Measurements from ENCODE around the gene METRN. TPM values are rescaled to one million over a fixed set of nuclear protein-coding genes. Genes with fewer than 3 reads are reported as not detected.

METRN gene
- 132 and 150 TPM in 2 replicates for total RNA-seq

GRCh38 chr16:714558-715476, at the start of gene METRN:
Gene METRN, plus strand, starts transcription at chr16:715118. Its CDS starts 172 bp downstream, at chr16:715290.

GRCh38 chr16:667780-668518, 47.0 kb upstream of the METRN start, which contains the start of gene RHOT2:
Gene RHOT2, plus strand, starts transcription at chr16:668132. Its CDS starts 68 bp downstream, at chr16:668200.

GRCh38 chr16:674968-675883, 39.7 kb upstream of the METRN start, which contains the start of gene RHBDL1:
Gene RHBDL1, plus strand, starts transcription at chr16:675671. Its CDS starts 120 bp downstream, at chr16:675791.

GRCh38 chr16:679814-680624, 34.9 kb upstream of the METRN start, which contains the start of gene STUB1:
Gene STUB1, plus strand, starts transcription at chr16:680410. Its CDS starts 116 bp downstream, at chr16:680526.

GRCh38 chr16:684071-684794, 30.7 kb upstream of the METRN start, which contains the start of gene JMJD8:
Gene JMJD8, minus strand, starts transcription at chr16:684334. Its CDS starts 15 bp downstream, at chr16:684319.

GRCh38 chr16:705431-706188, 9.3 kb upstream of the METRN start, which contains the start of gene FBXL16:
Gene FBXL16, minus strand, starts transcription at chr16:705801. Its CDS starts 8,396 bp downstream, at chr16:697405.

GRCh38 chr16:720990-721764, 6.3 kb downstream of the METRN start, which contains the start of gene ANTKMT:
Gene ANTKMT, plus strand, starts transcription at chr16:721146. Its CDS starts 129 bp downstream, at chr16:721275.

GRCh38 chr16:726438-727290, 11.7 kb downstream of the METRN start, which contains the start of the genes CCDC78 and HAGHL:
Gene CCDC78, minus strand, starts transcription at chr16:726443. Its CDS starts 76 bp downstream, at chr16:726367.
Gene HAGHL, plus strand, starts transcription at chr16:727106. Its CDS starts 404 bp downstream, at chr16:727510.

GRCh38 chr16:740764-741505, 26.0 kb downstream of the METRN start, which contains the start of gene CIAO3:
Gene CIAO3, minus strand, starts transcription at chr16:740997. Its CDS starts 12 bp downstream, at chr16:740985.

GRCh38 chr16:760545-761343, 45.8 kb downstream of the METRN start, which contains the start of gene MSLN:
Gene MSLN, plus strand, starts transcription at chr16:760734. Its CDS starts 1,947 bp downstream, at chr16:762681.

Other genes starting within 250 kb of the METRN start
- gene CAPN15, start 187.4 kb upstream of the METRN start, total RNA-seq: 45.1 and 52.1 TPM in 2 replicates
- gene PRR35, start 154.7 kb upstream of the METRN start, total RNA-seq: not detected in 2 replicates
- 0.28 TPM in 1 of 2 replicates, not detected in the other for gene NHLRC4, start 148.1 kb upstream of the METRN start, total RNA-seq
- gene PIGQ, start 145.2 kb upstream of the METRN start, total RNA-seq: 25.6 and 30.4 TPM in 2 replicates
- gene RAB40C, start 125.1 kb upstream of the METRN start, total RNA-seq: 21.7 and 24.5 TPM in 2 replicates
- 0.14 and 0.21 TPM in 2 replicates for gene WFIKKN1, start 84.1 kb upstream of the METRN start, total RNA-seq
- 184 and 265 TPM in 2 replicates for gene METTL26, start 78.8 kb upstream of the METRN start, total RNA-seq
- 51.2 and 60.1 TPM in 2 replicates for gene MCRIP2, start 73.3 kb upstream of the METRN start, total RNA-seq
- gene WDR90, start 65.8 kb upstream of the METRN start, total RNA-seq: 11.3 and 15.0 TPM in 2 replicates
- 57.4 and 65.5 TPM in 2 replicates for gene RHOT2, start 47.0 kb upstream of the METRN start, total RNA-seq
- 3.6 and 4.2 TPM in 2 replicates for gene RHBDL1, start 39.4 kb upstream of the METRN start, total RNA-seq
- 193 and 214 TPM in 2 replicates for gene STUB1, start 34.7 kb upstream of the METRN start, total RNA-seq
- gene JMJD8, start 30.8 kb upstream of the METRN start, total RNA-seq: 41.0 and 56.5 TPM in 2 replicates
- gene WDR24, start 24.7 kb upstream of the METRN start, total RNA-seq: 12.5 and 12.6 TPM in 2 replicates
- 1.7 and 1.8 TPM in 2 replicates for gene FBXL16, start 9.3 kb upstream of the METRN start, total RNA-seq
- gene ANTKMT, start 6.0 kb downstream of the METRN start, total RNA-seq: 46.1 and 75.9 TPM in 2 replicates
- 1.7 and 3.4 TPM in 2 replicates for gene CCDC78, start 11.3 kb downstream of the METRN start, total RNA-seq
- 13.5 and 21.9 TPM in 2 replicates for gene HAGHL, start 12.0 kb downstream of the METRN start, total RNA-seq
- gene CIAO3, start 25.9 kb downstream of the METRN start, total RNA-seq: 24.1 and 35.5 TPM in 2 replicates
- gene MSLN, start 45.6 kb downstream of the METRN start, total RNA-seq: 11.5 and 12.4 TPM in 2 replicates
- gene RPUSD1, start 73.3 kb downstream of the METRN start, total RNA-seq: 48.0 and 50.6 TPM in 2 replicates
- gene CHTF18, start 73.5 kb downstream of the METRN start, total RNA-seq: 24.4 and 24.5 TPM in 2 replicates
- gene GNG13, start 85.6 kb downstream of the METRN start, total RNA-seq: not detected in 2 replicates

All from airway epithelial cell (primary cell).